ENCODE measurements around the gene DOCK2.

DNA sequence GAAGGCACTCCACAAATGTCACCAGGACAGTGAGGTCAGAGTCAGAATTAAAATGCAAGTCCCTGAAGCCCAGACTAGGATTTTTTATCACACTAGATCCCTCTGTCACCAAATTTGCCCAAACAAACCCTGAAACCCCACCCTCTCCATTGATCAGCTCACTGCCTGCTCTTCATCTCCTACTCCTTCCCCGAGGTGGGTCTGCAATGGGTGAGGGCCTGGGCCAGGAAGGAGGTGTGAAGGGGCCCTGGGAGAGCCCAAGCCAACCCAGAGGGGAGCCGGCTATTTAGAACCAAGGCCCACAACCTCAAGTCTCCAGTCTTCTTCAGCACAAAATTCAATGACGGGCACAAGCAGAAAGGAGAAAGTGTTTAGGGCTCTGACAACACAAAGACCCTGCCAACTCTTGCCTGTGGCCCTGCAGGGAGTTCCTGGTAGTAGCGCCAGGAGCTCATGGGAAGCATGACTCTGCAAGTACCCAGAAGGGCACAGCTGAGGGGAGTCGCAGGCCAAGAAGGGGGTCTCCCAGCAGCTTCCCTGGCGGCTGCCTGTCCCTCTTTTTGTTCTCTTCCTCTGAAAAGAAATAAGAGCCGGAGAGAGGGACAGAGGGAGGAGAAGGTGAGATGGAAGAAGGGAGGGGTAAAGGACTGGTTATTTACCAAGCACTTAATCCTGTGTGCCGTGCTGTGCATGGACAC is 474.2 kb downstream of the DOCK2 start:
- TF ChIP-seq, protein P1, sequence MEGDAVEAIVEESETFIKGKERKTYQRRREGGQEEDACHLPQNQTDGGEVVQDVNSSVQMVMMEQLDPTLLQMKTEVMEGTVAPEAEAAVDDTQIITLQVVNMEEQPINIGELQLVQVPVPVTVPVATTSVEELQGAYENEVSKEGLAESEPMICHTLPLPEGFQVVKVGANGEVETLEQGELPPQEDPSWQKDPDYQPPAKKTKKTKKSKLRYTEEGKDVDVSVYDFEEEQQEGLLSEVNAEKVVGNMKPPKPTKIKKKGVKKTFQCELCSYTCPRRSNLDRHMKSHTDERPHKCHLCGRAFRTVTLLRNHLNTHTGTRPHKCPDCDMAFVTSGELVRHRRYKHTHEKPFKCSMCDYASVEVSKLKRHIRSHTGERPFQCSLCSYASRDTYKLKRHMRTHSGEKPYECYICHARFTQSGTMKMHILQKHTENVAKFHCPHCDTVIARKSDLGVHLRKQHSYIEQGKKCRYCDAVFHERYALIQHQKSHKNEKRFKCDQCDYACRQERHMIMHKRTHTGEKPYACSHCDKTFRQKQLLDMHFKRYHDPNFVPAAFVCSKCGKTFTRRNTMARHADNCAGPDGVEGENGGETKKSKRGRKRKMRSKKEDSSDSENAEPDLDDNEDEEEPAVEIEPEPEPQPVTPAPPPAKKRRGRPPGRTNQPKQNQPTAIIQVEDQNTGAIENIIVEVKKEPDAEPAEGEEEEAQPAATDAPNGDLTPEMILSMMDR (IDR thresholded peaks at IDR 0.05) = no peak
- no peak for TF ChIP-seq POLR2A (IDR thresholded peaks at IDR 0.05)

Measured in lower leg skin (tissue), 3 donors.